Suprapubic skin (tissue), 4 donors: ENCODE data around the gene ANKRD31. TPM values are rescaled to one million over a fixed set of nuclear protein-coding genes. Genes with fewer than 3 reads are reported as not detected.
"Not testable (repeated sequence)": the region's sequence is repeated elsewhere in the genome, so short reads cannot be mapped to it uniquely, and the experiment has no call there.

ENCODE experiments used
- DNase-seq, 2 donors: peaks; one replicate each; pipeline ENCODE4 v3.0.0-alpha.2; 2019; ENCODE audit warnings: low spot score in 2 of 2
- H3K27ac ChIP-seq: fragments of 200-600 bp; sonication (generic); one replicate; pipeline ENCODE4 v1.5.1; 2019
- H3K27me3 ChIP-seq: fragments of 200-600 bp; sonication (generic); one replicate; pipeline ENCODE4 v1.5.1; 2019
- H3K36me3 ChIP-seq: fragments of 200-600 bp; sonication (generic); one replicate; pipeline ENCODE4 v1.5.1; 2019
- H3K4me1 ChIP-seq: fragments of 200-600 bp; sonication (generic); one replicate; pipeline ENCODE4 v1.5.1; 2019
- H3K4me3 ChIP-seq: fragments of 200-600 bp; sonication (generic); one replicate; pipeline ENCODE4 v1.5.1; 2019; ENCODE audit warnings: mild to moderate bottlenecking
- H3K9me3 ChIP-seq: fragments of 200-600 bp; sonication (generic); one replicate; pipeline ENCODE4 v1.5.1; 2019
- CTCF ChIP-seq, 2 donors: fragments of 200-600 bp in 1 of 2; fragments of 450-650 bp in 1 of 2; sonication (generic) in 1 of 2; IDR thresholded peaks; one replicate each; pipeline ENCODE4 v1.5.1; 2016 to 2019; ENCODE audit warnings: antibody characterized with exemption in 2 of 2, mild to moderate bottlenecking in 1 of 2, moderate library complexity in 1 of 2
- EP300 ChIP-seq: sonication (generic); formaldehyde crosslinking; IDR thresholded peaks from one replicate; pipeline ENCODE4 v1.6.1; 2017; ENCODE audit warnings: antibody characterized with exemption
- POLR2A ChIP-seq, 2 donors: fragments of 450-650 bp; IDR thresholded peaks; one replicate each; pipeline ENCODE4 v1.6.1; 2017; ENCODE audit warnings: antibody characterized with exemption in 2 of 2, mild to moderate bottlenecking in 2 of 2, moderate library complexity in 2 of 2
- POLR2AphosphoS5 ChIP-seq, 3 donors: sonication (generic); formaldehyde crosslinking; IDR thresholded peaks; one replicate each; pipeline ENCODE4 v1.6.1; 2017; ENCODE audit warnings: antibody characterized with exemption in 3 of 3
- WGBS: methylation state at CpG from one replicate; pipeline ENCODE4 v1.1.5; 2018; 5-methylcytosine and 5-hydroxymethylcytosine counted together
- total RNA-seq, 4 donors: library from RNA; depleted of rRNA; stranded (reverse); fragments of >200 nt; gene quantifications; one replicate each; pipeline ENCODE4 v1.1.0, GENCODE V29; 2016

The ANKRD31 gene
- total RNA-seq, 4 donors from 2014 or later: 0.19 to 0.26 (median 0.21) TPM; not detected in 1

DNA sequence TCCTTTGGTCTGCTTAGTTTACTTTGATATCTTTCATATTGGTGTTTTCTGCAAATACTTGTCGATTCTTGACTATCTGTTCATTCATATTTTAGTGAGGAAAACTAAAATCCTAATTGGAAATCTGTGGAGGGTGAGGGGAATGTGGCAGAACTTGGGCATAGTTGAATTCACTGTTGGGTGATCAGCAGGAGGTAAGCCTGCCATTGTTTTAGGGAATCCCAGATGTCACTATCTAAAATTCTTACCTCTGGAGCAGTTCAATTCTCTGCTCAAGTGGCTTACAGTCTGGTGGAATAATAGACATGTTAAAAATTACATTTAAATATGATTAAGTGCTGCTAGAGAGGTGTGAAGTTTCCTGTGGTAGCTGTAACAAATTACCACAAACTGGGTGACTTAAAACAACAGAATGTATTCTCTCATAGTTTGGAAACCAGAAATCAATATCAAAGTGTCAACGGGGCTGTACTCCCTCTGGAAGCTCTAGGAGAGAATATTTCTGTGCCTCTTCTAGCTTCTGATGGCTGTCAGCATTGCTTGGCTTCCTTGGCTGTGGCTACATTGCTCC, 94.0 kb downstream of the ANKRD31 start:
- WGBS: 60% methylated on average over 2 of the region's 2 CpGs
- DNase-seq: no peak
- H3K36me3 ChIP-seq: no peaks in the 10 kb centered on the region
- H3K9me3 ChIP-seq: no peaks in the 10 kb centered on the region
- H3K4me3 ChIP-seq: no peak overlapping the region
- H3K4me1 ChIP-seq: no peaks in the 10 kb centered on the region
- TF ChIP-seq POLR2A (IDR thresholded peaks at IDR 0.05) (no peak), POLR2AphosphoS5 (IDR thresholded peaks at IDR 0.05) (no peak), EP300 (no peak), CTCF (IDR thresholded peaks at IDR 0.05) (no peak)
- no peak overlapping the region for H3K27ac ChIP-seq
- no peaks in the 10 kb centered on the region for H3K27me3 ChIP-seq

- Histone ChIP-seq H3K27me3 (no peaks in the 10 kb centered on the region), H3K27ac (no peak overlapping the region), H3K4me3 (no peak overlapping the region), H3K4me1 (no peaks in the 10 kb centered on the region), H3K9me3 (no peaks in the 10 kb centered on the region), H3K36me3 (no peaks in the 10 kb centered on the region)
- TF ChIP-seq CTCF (IDR thresholded peaks at IDR 0.05) (no peak), EP300 (no peak), POLR2AphosphoS5 (IDR thresholded peaks at IDR 0.05) (no peak), POLR2A (IDR thresholded peaks at IDR 0.05) (no peak)
- WGBS: 95% methylated on average over 3 of the region's 3 CpGs
- no peak for DNase-seq
These were observed 96.4 kb downstream of the ANKRD31 start for GRCh38 chr5:75140277-75140676.

DNA sequence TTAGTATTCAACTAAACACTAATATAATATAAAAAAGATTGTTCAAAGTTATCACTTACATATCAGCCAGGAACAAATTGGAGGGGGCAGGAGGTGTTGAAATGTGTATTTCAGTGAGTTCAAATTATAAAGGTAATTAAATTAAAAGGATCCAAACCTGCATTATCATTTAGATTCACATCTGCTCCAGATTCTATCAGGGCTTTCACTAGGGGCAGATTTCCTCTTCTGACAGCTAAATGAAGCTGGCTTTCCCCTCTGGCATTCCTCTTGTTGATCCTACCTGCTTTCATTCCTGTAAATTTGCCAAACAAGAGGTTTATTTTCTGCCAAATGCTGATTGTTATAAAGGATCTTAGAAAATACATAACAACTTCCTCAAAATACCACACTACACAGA, 98.0 kb downstream of the ANKRD31 start:
- TF ChIP-seq POLR2AphosphoS5 (IDR thresholded peaks at IDR 0.05) (no peak), CTCF (IDR thresholded peaks at IDR 0.05) (no peak), EP300 (no peak), POLR2A (IDR thresholded peaks at IDR 0.05) (no peak)
- Histone ChIP-seq H3K27me3 (no peaks in the 10 kb centered on the region), H3K27ac (no peak overlapping the region), H3K36me3 (no peaks in the 10 kb centered on the region), H3K4me1 (no peaks in the 10 kb centered on the region), H3K4me3 (no peak overlapping the region), H3K9me3 (no peaks in the 10 kb centered on the region)
- DNase-seq: no peak

DNA sequence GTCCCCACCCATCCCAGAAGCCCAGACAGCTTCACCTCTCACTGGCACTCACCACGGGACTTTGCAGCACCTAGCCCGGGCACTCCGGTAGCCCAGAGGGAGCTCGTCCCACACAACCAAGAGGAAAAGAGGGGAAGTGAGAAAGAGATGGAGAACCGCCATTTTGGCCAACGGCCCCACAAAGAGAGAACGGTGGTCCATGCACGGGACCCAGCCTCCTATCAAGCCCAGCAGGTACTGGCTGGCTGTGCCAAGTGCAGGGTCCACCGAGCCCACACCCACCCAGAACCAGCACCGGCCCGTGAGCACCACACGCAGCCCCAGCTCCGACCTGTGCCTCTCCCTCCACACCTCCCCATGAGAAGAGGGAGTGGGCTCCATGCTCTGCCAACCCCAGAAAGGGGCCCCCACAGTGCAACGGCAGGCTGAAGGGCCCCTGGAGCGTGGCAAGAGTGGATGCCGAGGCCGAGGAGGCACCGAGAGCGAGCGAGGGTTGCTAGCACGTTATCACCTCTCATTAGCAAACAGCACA, 105.8 kb downstream of the ANKRD31 start:
- no peak overlapping the region for H3K4me3 ChIP-seq
- DNase-seq: no peak
- no peak for TF ChIP-seq POLR2A (IDR thresholded peaks at IDR 0.05)
- no peak for TF ChIP-seq CTCF (IDR thresholded peaks at IDR 0.05)
- no peaks in the 10 kb centered on the region for H3K9me3 ChIP-seq
- H3K27me3 ChIP-seq: no peaks in the 10 kb centered on the region
- no peaks in the 10 kb centered on the region for H3K4me1 ChIP-seq
- no peak overlapping the region for H3K27ac ChIP-seq
- WGBS: 94% methylated on average over 18 of the region's 21 CpGs
- H3K36me3 ChIP-seq: no peaks in the 10 kb centered on the region

GRCh38 chr5:75116856-75117255, 119.8 kb downstream of the ANKRD31 start:
- no peak for DNase-seq
- H3K27me3 ChIP-seq: no peaks in the 10 kb centered on the region
- no peak for TF ChIP-seq POLR2A (IDR thresholded peaks at IDR 0.05)
- no peak for TF ChIP-seq CTCF (IDR thresholded peaks at IDR 0.05)
- no peak for TF ChIP-seq EP300
- no peak for TF ChIP-seq POLR2AphosphoS5 (IDR thresholded peaks at IDR 0.05)
- no peaks in the 10 kb centered on the region for H3K9me3 ChIP-seq
- H3K36me3 ChIP-seq: no peaks in the 10 kb centered on the region
- H3K27ac ChIP-seq: no peak overlapping the region
- H3K4me1 ChIP-seq: no peaks in the 10 kb centered on the region
- no peak overlapping the region for H3K4me3 ChIP-seq

- not testable (repeated sequence) for DNase-seq, H3K4me1 ChIP-seq, H3K27ac ChIP-seq, H3K36me3 ChIP-seq, H3K9me3 ChIP-seq, H3K27me3 ChIP-seq, H3K4me3 ChIP-seq
- 84% methylated on average over 1 of the region's 1 CpG for WGBS
These were observed 122.4 kb downstream of the ANKRD31 start for GRCh38 chr5:75114311-75114710.
